A549 (cell line): ENCODE measurements around the gene UPK3A. TPM values are rescaled to one million over a fixed set of nuclear protein-coding genes. Genes with fewer than 3 reads are reported as not detected.

Experiments used
- ATAC-seq, 2 experiments: fragments of 200-7000 bp in 1 of 2; fragments of >200 bp in 1 of 2; cut with Nextera tagmentation in 1 of 2; cut with Tn5 transposase in 1 of 2; 3 replicates each; pipeline versions ENCODE4 v1.8.0 to v1.9.1; 2018 to 2020; ENCODE audit warnings: mild to moderate bottlenecking in 1 of 2, moderate library complexity in 1 of 2
- CTCF ChIA-PET: fragments of 300-600 bp; sonication (Branson Sonifier 250); formaldehyde crosslinking; extraction: SDS; loops from one replicate; lab custom pipeline; 2021; ENCODE audit warnings: antibody characterized with exemption, inconsistent platforms; lab: Yijun Ruan, JAX
- POLR2A ChIA-PET: fragments of 350-600 bp; formaldehyde crosslinking; extraction: SDS; loops from one replicate; lab custom pipeline; 2021; ENCODE audit warnings: antibody characterized with exemption, inconsistent platforms; lab: Yijun Ruan, JAX
- DNase-seq, 2 experiments: peaks; one replicate each; pipeline versions ENCODE4 v3.0.0 to v3.0.0-alpha.2; 2011 to 2016; ENCODE audit warnings: low read depth in 1 of 2, low spot score in 1 of 2
- FAIRE-seq: peaks from 2 replicates; lab custom pipeline; 2011; peaks lifted over from hg19 to GRCh38; lab: Jason Lieb, UNC
- H3K27ac ChIP-seq, 2 experiments: fragments of >200 bp; sonication (Bioruptor Twin); formaldehyde crosslinking; 3 replicates each; pipeline ENCODE4 v1.5.1; 2016 to 2017
- H3K4me1 ChIP-seq: fragments of >200 bp; sonication (Bioruptor Twin); formaldehyde crosslinking; 3 replicates; pipeline ENCODE4 v1.6.1; 2016
- H3K4me2 ChIP-seq: fragments of >200 bp; sonication (Bioruptor Twin); formaldehyde crosslinking; 3 replicates; pipeline ENCODE4 v1.6.1; 2016
- H3K4me3 ChIP-seq: fragments of >200 bp; sonication (Bioruptor Twin); formaldehyde crosslinking; 3 replicates; pipeline ENCODE4 v1.5.1; 2016
- H3K9me3 ChIP-seq: fragments of >200 bp; sonication (Bioruptor Twin); formaldehyde crosslinking; 3 replicates; pipeline ENCODE4 v1.6.1; 2016
- CEBPB ChIP-seq, 2 experiments: fragments of >200 bp in 1 of 2; sonication (Bioruptor Twin) in 1 of 2; formaldehyde crosslinking in 1 of 2; IDR thresholded peaks; 2 replicates each; pipeline ENCODE4 v1.6.1; 2012 to 2016
- CHD4 ChIP-seq: fragments of 200-600 bp; sonication (generic); IDR thresholded peaks from 2 replicates; pipeline ENCODE4 v1.6.1; 2016; ENCODE audit warnings: antibody characterized with exemption, mild to moderate bottlenecking, borderline replicate concordance
- EHMT2 ChIP-seq: fragments of 200-600 bp; sonication (generic); IDR thresholded peaks from 2 replicates; pipeline ENCODE4 v1.6.1; 2016; ENCODE audit warnings: antibody characterized with exemption, low read depth, mild to moderate bottlenecking, moderate library complexity
- FOSL2 ChIP-seq, 2 experiments: fragments of 450-650 bp in 1 of 2; fragments of >200 bp in 1 of 2; sonication (Bioruptor Twin) in 1 of 2; formaldehyde crosslinking; IDR thresholded peaks; 2 replicates each; pipeline versions ENCODE4 v1.5.0 to v1.6.1; 2016 to 2020; ENCODE audit warnings: mild to moderate bottlenecking in 1 of 2, moderate library complexity in 1 of 2
- MAFK ChIP-seq: fragments of 450-650 bp; IDR thresholded peaks from 2 replicates; pipeline ENCODE4 v1.6.1; 2014; ENCODE audit not compliant: partially characterized antibody
- MYC ChIP-seq: IDR thresholded peaks from 2 replicates; pipeline ENCODE4 v1.6.1; 2012; ENCODE audit warnings: mild to moderate bottlenecking, inconsistent platforms, low read length, improper control_type of control experiment, borderline replicate concordance
- NPAS2 ChIP-seq: fragments of 250-450 bp; sonication (Bioruptor Pico); IDR thresholded peaks from 2 replicates; pipeline ENCODE4 v1.8.0; 2022; ENCODE audit warnings: mild to moderate bottlenecking, moderate library complexity, borderline replicate concordance
- RCOR1 ChIP-seq: fragments of 150-350 bp; IDR thresholded peaks from 2 replicates; pipeline ENCODE4 v1.6.1; 2014; ENCODE audit warnings: antibody characterized with exemption, low read length, low read depth
- SREBF2 ChIP-seq: fragments of 450-650 bp; IDR thresholded peaks from 2 replicates; pipeline ENCODE4 v1.6.1; 2014; ENCODE audit warnings: mild to moderate bottlenecking, moderate library complexity
- TP53 ChIP-seq: fragments of 250-450 bp; sonication (Bioruptor Pico); IDR thresholded peaks from 2 replicates; pipeline ENCODE4 v1.5.0; 2021; ENCODE audit warnings: mild to moderate bottlenecking, moderate library complexity
- WGBS: methylation state at CpG from one replicate; pipeline ENCODE4 v1.1.6; 2017; ENCODE audit errors: missing lambda C conversion rate; 5-methylcytosine and 5-hydroxymethylcytosine counted together
- polyA plus RNA-seq, 4 experiments: library from polyadenylated mRNA; depleted of rRNA in 3 of 4; stranded (reverse); fragments of >200 nt; fragmentation: RNase III in 1 of 4; extraction: RNeasy Plus Mini Kit Qiagen cat#74134 plus additional on column Dnase treatment in 1 of 4; gene quantifications; 2 replicates in 3 of 4; 3 replicates in 1 of 4; pipeline ENCODE4 v1.2.3, GENCODE V29; 2011 to 2017
- TF ChIP-seq, protein P1 (sequence below): fragments of 250-450 bp; sonication (Bioruptor Pico); IDR thresholded peaks from 2 replicates; pipeline ENCODE4 v1.5.0; 2020; ENCODE audit warnings: low read depth, mild to moderate bottlenecking, moderate library complexity
- TF ChIP-seq, protein P2 (sequence below): fragments of 150-350 bp; IDR thresholded peaks from 2 replicates; pipeline ENCODE4 v1.6.1; 2014; ENCODE audit warnings: low read depth, mild to moderate bottlenecking, low read length
- TF ChIP-seq, protein P3 (sequence below): fragments of 200-600 bp; sonication (generic); IDR thresholded peaks from 2 replicates; pipeline ENCODE4 v1.6.1; 2016; ENCODE audit warnings: antibody characterized with exemption, mild to moderate bottlenecking, moderate library complexity
- TF ChIP-seq, protein P4 (sequence below): IDR thresholded peaks from 2 replicates; pipeline ENCODE4 v1.6.1; 2012

Gene UPK3A
- polyA plus RNA-seq, 2 of the 4 experiments (the other 2 are of a cell fraction): not detected

DNA sequence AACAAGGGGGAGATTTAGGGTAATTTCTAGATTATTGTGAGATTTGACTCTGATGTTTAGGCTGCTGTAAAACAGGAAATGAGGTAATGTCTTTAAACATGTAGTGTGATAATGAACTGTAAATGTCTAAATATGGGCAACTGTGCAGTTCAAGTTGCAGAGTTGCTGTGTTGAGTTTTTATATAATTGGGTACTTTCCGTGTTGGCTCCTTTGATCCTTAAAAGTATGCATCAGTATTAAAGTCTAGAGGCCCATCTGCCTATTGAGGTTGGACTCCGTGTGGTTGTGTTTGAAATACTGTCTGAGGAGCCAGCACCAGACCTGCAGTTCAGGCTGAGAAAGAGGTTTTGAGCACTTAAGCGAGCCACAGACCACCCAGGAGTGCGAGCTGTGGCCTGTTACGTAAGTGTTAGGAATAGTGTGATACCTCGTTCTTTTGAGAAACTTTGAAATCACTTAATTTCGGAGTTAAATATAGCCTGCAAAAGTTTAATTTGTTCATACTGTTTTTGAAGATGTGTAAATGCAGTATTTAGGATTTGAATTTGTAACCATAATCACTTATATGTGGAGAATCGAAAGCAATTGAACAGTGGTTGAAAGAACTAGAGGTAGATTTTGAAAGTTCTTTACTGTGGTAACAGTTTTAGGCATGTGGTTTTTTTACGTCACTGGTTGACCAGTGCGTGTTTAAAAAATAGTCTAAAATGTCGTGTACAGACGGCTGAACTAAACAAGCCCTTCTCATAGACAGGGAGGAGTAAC lies 34.0 kb downstream of the UPK3A start:
- POLR2A ChIA-PET: no interaction called here
- no peak for ATAC-seq
- TF ChIP-seq SREBF2: no peak
- TF ChIP-seq MAFK: no peak
- no peak for TF ChIP-seq NPAS2
- TF ChIP-seq EHMT2: no peak
- TF ChIP-seq, protein P1, sequence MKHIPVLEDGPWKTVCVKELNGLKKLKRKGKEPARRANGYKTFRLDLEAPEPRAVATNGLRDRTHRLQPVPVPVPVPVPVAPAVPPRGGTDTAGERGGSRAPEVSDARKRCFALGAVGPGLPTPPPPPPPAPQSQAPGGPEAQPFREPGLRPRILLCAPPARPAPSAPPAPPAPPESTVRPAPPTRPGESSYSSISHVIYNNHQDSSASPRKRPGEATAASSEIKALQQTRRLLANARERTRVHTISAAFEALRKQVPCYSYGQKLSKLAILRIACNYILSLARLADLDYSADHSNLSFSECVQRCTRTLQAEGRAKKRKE (CRISPR knock-in tag): no peak
- TF ChIP-seq MYC: no peak
- TF ChIP-seq TP53 (CRISPR knock-in tag): no peak
- TF ChIP-seq CEBPB (IDR thresholded peaks at IDR 0.05): no peak
- TF ChIP-seq, protein P2, sequence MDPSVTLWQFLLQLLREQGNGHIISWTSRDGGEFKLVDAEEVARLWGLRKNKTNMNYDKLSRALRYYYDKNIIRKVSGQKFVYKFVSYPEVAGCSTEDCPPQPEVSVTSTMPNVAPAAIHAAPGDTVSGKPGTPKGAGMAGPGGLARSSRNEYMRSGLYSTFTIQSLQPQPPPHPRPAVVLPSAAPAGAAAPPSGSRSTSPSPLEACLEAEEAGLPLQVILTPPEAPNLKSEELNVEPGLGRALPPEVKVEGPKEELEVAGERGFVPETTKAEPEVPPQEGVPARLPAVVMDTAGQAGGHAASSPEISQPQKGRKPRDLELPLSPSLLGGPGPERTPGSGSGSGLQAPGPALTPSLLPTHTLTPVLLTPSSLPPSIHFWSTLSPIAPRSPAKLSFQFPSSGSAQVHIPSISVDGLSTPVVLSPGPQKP: no peak
- no peak for TF ChIP-seq RCOR1
- no peak for TF ChIP-seq CHD4
- TF ChIP-seq, protein P3, sequence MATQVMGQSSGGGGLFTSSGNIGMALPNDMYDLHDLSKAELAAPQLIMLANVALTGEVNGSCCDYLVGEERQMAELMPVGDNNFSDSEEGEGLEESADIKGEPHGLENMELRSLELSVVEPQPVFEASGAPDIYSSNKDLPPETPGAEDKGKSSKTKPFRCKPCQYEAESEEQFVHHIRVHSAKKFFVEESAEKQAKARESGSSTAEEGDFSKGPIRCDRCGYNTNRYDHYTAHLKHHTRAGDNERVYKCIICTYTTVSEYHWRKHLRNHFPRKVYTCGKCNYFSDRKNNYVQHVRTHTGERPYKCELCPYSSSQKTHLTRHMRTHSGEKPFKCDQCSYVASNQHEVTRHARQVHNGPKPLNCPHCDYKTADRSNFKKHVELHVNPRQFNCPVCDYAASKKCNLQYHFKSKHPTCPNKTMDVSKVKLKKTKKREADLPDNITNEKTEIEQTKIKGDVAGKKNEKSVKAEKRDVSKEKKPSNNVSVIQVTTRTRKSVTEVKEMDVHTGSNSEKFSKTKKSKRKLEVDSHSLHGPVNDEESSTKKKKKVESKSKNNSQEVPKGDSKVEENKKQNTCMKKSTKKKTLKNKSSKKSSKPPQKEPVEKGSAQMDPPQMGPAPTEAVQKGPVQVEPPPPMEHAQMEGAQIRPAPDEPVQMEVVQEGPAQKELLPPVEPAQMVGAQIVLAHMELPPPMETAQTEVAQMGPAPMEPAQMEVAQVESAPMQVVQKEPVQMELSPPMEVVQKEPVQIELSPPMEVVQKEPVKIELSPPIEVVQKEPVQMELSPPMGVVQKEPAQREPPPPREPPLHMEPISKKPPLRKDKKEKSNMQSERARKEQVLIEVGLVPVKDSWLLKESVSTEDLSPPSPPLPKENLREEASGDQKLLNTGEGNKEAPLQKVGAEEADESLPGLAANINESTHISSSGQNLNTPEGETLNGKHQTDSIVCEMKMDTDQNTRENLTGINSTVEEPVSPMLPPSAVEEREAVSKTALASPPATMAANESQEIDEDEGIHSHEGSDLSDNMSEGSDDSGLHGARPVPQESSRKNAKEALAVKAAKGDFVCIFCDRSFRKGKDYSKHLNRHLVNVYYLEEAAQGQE: no peak
- no peak for TF ChIP-seq FOSL2 (IDR thresholded peaks at IDR 0.05)
- no peak for TF ChIP-seq FOSL2 (CRISPR knock-in tag; IDR thresholded peaks at IDR 0.05)
- 88% methylated on average over 12 of the region's 12 CpGs for WGBS
- Histone ChIP-seq H3K27ac (no peak overlapping the region), H3K4me1 (no peaks in the 10 kb centered on the region; the same call in 2 of the 3 replicates), H3K9me3 (no peaks in the 10 kb centered on the region), H3K4me2 (no peak overlapping the region), H3K4me3 (no peak overlapping the region)
- no peak for FAIRE-seq
- DNase-seq: no peak
- CTCF ChIA-PET: interaction anchor here (1.4 kb wide), 2 partner anchors 22 to 28 kb away, joined by 3 read pairs; no protein-coding TSS in a partner anchor

DNA sequence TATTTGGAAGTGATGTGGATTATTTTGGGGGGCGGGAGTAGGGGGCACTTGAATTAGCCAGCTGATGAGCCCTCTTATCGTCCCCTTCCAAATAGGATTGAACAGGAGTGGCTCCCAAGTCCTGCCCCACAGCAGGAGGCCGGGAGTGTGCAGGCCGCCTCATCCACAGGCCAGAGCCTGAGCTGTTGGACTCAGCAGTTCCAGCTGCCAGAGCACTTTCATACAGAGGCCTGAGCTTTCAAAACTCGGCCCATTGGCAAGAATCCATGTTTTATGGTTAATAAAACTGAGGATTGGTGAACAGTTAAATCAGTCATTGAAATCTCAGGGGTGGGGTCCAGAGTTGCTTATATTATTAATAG lies 34.6 kb downstream of the UPK3A start:
- FAIRE-seq: no peak
- POLR2A ChIA-PET: no interaction called here
- CTCF ChIA-PET: no interaction called here
- Histone ChIP-seq H3K4me3 (no peak overlapping the region), H3K4me2 (no peak overlapping the region), H3K9me3 (no peaks in the 10 kb centered on the region), H3K4me1 (no peaks in the 10 kb centered on the region; the same call in 2 of the 3 replicates), H3K27ac (no peak overlapping the region)
- WGBS: 74% methylated on average over 5 of the region's 5 CpGs
- no peak for TF ChIP-seq RCOR1
- TF ChIP-seq, protein P4, sequence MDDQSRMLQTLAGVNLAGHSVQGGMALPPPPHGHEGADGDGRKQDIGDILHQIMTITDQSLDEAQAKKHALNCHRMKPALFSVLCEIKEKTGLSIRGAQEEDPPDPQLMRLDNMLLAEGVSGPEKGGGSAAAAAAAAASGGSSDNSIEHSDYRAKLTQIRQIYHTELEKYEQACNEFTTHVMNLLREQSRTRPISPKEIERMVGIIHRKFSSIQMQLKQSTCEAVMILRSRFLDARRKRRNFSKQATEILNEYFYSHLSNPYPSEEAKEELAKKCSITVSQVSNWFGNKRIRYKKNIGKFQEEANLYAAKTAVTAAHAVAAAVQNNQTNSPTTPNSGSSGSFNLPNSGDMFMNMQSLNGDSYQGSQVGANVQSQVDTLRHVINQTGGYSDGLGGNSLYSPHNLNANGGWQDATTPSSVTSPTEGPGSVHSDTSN: no peak
- no peak for TF ChIP-seq EHMT2
- TF ChIP-seq, protein P2: no peak
- DNase-seq: no peak
- no peak for ATAC-seq
